Naive thymus-derived CD8-positive, alpha-beta T cell (primary cell): ENCODE measurements around the gene CD14. TPM values are rescaled to one million over a fixed set of nuclear protein-coding genes. Genes with fewer than 3 reads are reported as not detected.
"Not testable (repeated sequence)": the region's sequence is repeated elsewhere in the genome, so short reads cannot be mapped to it uniquely, and the experiment has no call there.

Experiments
- ATAC-seq, 2 donors: fragments of 150-1000 bp; cut with Tn5 transposase in 1 of 2; sonication (Bioruptor Pico), chemical (Tn5 transposase) in 1 of 2; 1 replicate in 1 of 2; 2 replicates in 1 of 2; pipeline ENCODE4 v1.10.0; 2021; ENCODE audit warnings: mild to moderate bottlenecking in 2 of 2, moderate library complexity in 2 of 2
- POLR2A ChIA-PET: fragments of 350-600 bp; sonication (Branson Sonifier 250); formaldehyde crosslinking; loops from one replicate; lab custom pipeline; 2021; ENCODE audit warnings: antibody characterized with exemption; lab: Charles Lee
- DNase-seq, 10 donors: peaks; one replicate each; pipeline versions ENCODE4 v3.0.0 to v3.0.0-alpha.2; 2020 to 2022
- H3K27ac Mint-ChIP-seq, 10 donors: one replicate each; pipeline ENCODE4 v1.8.0; 2020 to 2022; ENCODE audit warnings: mild to moderate bottlenecking in 10 of 10, mixed read lengths in 10 of 10, moderate library complexity in 4 of 10, inconsistent platforms in 1 of 10
- H3K27me3 Mint-ChIP-seq, 5 donors: one replicate each; pipeline ENCODE4 v1.8.0; 2021 to 2022; ENCODE audit warnings: mixed read lengths in 5 of 5
- H3K36me3 Mint-ChIP-seq, 3 donors: one replicate each; pipeline ENCODE4 v1.8.0; 2020 to 2022; ENCODE audit warnings: mixed read lengths in 3 of 3, mild to moderate bottlenecking in 2 of 3, inconsistent platforms in 1 of 3
- H3K4me1 Mint-ChIP-seq, 4 donors: one replicate each; pipeline ENCODE4 v1.8.0; 2021 to 2022; ENCODE audit warnings: mixed read lengths in 4 of 4
- H3K4me3 Mint-ChIP-seq, 10 donors: one replicate each; pipeline ENCODE4 v1.8.0; 2020 to 2022; ENCODE audit warnings: mild to moderate bottlenecking in 10 of 10, mixed read lengths in 10 of 10, moderate library complexity in 6 of 10, inconsistent platforms in 1 of 10
- H3K9me3 Mint-ChIP-seq, 9 donors: one replicate each; pipeline ENCODE4 v1.8.0; 2020 to 2022; ENCODE audit warnings: mixed read lengths in 9 of 9, mild to moderate bottlenecking in 3 of 9, inconsistent platforms in 1 of 9, moderate library complexity in 1 of 9
- polyA plus RNA-seq, 3 donors: library from polyadenylated mRNA; unstranded; fragments of 300-500 nt; fragmentation: Illumina TruSeq; gene quantifications; one replicate each; pipeline ENCODE4 v1.2.3, GENCODE V29; 2021
- total RNA-seq, 8 experiments: library from RNA in 2 of 8; stranded (reverse) in 2 of 8; gene quantifications; one replicate each; pipeline ENCODE4 v1.2.3 and lab custom pipeline; 2021 to 2026

The CD14 gene
- 1 to 10 TPM; 4.5 to 4.6 TPM for total RNA-seq
- polyA plus RNA-seq: 1 to 10 TPM; 1.5 to 3.1 (median 2.1) TPM
- 0 to 1.3 (median 0.56) reads per million in 6 experiments for total RNA-seq (lab: John Stamatoyannopoulos, UW)

DNA sequence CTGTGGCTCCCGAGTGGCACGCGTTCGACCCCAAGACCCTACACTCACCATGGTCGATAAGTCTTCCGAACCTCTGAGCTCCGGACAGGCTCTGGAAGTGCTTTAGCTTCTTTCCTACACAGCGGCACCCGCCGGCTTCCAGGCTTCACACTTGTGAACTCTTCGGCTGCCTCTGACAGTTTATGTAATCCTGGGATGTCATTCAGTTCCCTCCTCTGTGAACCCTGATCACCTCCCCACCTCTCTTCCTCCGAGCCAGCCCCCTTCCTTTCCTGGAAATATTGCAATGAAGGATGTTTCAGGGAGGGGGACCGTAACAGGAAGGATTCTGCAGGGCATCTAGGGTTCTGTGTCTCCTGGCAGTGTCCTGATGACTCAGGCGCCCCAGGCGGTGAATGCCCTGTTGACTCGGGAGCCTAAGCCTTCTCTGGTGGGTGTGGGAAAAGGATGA is at the start of gene CD14:
Gene CD14 (minus strand): TSS at position 155 of the 451 bp plus-strand sequence. CDS start 104 bp downstream, at position 51.
- peaks cover 0 to 13% (median 1%) of the 10 kb centered on the region in 5 donors for H3K27me3 Mint-ChIP-seq
- peak within 1 kb of the TSS; percentile 70 to 96 (median 85) for H3K27ac Mint-ChIP-seq
- ATAC-seq (peak in 1 of 2 donors; percentile 29), DNase-seq (no peak)
- no peaks in the 10 kb centered on the region for H3K36me3 Mint-ChIP-seq
- peak within 1 kb of the TSS; percentile 87 to 94 (median 92) for H3K4me3 Mint-ChIP-seq
- POLR2A ChIA-PET: interaction anchor here (0.5 to 5.7 kb wide), 13 partner anchors 8 to 1149 kb away, joined by 3 to 54 read pairs (median 6); partner anchors contain the start of genes ANKHD1, APBB3, EIF4EBP3 and HARS1
- peaks cover 0 to 4% (median 0%) of the 10 kb centered on the region in 9 donors for H3K9me3 Mint-ChIP-seq
- peaks cover 13 to 37% (median 30%) of the 10 kb centered on the region in 4 donors for H3K4me1 Mint-ChIP-seq

DNA sequence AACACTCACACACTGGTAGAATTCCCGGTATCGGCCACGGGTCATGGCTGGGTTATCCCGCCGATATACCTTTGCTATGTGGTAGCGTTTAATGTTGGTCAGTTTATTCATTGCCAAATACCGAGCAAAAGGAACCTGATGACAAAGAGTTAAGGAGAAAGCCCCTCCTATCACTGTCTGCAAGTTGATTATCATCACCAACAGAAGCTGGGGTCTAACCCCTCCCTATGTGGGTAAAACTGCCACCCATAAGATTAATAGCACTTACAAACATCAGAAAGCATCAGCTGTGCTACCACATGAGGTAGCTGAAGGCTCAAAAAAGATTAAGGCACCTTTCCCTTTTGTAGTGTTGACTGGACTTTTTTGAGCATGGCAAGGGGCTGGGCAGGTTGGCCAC is 46.0 kb upstream of the CD14 start:
- Mint-ChIP-seq H3K27ac (peak overlapping the region in 1 of 10 donors; percentile 1), H3K27me3 (no peaks in the 10 kb centered on the region), H3K4me3 (no peak overlapping the region), H3K36me3 (peaks cover 0 to 77% (median 16%) of the 10 kb centered on the region in 3 donors), H3K4me1 (peaks cover 0 to 5% (median 1%) of the 10 kb centered on the region in 4 donors), H3K9me3 (no peaks in the 10 kb centered on the region)
- DNase-seq (no peak), ATAC-seq (no peak)
- POLR2A ChIA-PET: no interaction called here

DNA sequence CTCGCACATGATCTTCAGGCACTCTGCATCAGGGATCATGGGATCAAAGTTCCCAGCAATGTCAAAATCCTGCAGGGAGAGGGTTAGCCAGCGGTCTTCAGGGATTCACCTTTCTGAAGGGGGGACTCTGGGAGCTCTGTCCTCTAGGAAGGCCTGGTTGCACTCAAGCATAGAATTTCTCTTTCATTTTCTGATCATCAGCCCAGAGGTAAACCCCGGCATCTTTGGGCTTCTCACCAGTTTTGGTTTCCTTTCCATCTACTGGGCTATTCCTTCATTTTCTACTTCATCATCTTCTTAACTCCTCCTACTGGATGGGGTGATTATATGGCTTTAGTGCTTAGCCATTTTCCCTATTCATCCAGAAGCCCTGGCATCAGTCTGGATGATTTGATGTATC is 45.0 kb upstream of the CD14 start:
- H3K4me3 Mint-ChIP-seq: no peak overlapping the region
- no peaks in the 10 kb centered on the region for H3K9me3 Mint-ChIP-seq
- ATAC-seq (no peak), DNase-seq (no peak)
- H3K36me3 Mint-ChIP-seq: peaks cover 0 to 76% (median 19%) of the 10 kb centered on the region in 3 donors
- H3K27ac Mint-ChIP-seq: peak overlapping the region in 2 of 10 donors; percentile 11 to 12
- no peaks in the 10 kb centered on the region for H3K27me3 Mint-ChIP-seq
- POLR2A ChIA-PET: no interaction called here
- H3K4me1 Mint-ChIP-seq: peaks cover 0 to 6% (median under 1%) of the 10 kb centered on the region in 4 donors

DNA sequence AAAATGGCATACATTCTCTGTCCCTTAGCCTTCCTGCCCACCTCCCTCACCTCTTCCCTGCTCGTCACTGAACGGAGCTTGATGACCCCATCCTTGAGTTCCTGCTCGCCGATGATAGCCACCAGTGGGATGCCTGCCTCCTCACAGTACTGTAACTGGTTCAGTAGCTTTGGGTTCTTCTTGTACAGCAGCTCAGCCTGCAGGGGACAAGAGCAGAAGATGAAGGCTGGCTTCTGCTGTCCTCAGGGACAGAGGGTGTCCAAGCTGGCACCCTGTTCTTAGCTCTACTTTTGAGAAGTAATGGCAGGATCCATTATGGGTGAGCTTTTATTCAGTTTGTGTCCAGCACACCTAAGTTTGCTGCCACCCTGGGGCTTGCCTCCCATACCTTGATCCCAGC is 41.7 kb upstream of the CD14 start:
- Mint-ChIP-seq H3K36me3 (peaks cover 0 to 73% (median 11%) of the 10 kb centered on the region in 3 donors), H3K4me3 (no peak overlapping the region), H3K4me1 (peaks cover 0 to 6% (median 0%) of the 10 kb centered on the region in 4 donors), H3K27ac (peak overlapping the region in 3 of 10 donors; percentile 52 to 60 (median 59)), H3K27me3 (no peaks in the 10 kb centered on the region), H3K9me3 (no peaks in the 10 kb centered on the region)
- POLR2A ChIA-PET: interaction anchor here (1.2 kb wide), 2 partner anchors 35 to 273 kb away, joined by 3 to 5 read pairs; partner anchors contain the start of genes ANKHD1 and TMCO6
- ATAC-seq (no peak), DNase-seq (no peak)

DNA sequence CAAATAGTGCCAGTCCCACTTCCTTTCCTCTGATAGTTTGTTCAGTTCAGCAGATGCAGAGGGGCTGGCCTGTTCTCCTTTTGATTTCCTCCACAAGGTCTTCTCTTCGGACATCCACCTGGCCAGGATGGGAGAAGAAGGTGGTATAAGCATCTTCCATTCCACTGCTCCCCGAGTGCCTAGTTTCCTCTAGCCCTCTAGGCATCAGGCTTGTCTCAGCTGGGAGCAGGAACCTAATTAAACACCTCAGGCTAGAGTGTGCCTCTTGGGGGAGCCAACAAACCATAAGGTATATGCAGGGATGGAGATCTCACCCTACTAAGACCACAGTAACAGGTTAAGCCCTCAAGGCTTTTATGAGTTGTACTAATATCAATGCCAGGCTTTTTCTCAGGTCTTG is 41.2 kb upstream of the CD14 start:
- DNase-seq (no peak), ATAC-seq (no peak)
- Mint-ChIP-seq H3K4me1 (peaks cover 0 to 10% (median 0%) of the 10 kb centered on the region in 4 donors), H3K4me3 (no peak overlapping the region), H3K27ac (peak overlapping the region in 4 of 10 donors; percentile 11 to 70 (median 46)), H3K9me3 (no peaks in the 10 kb centered on the region), H3K27me3 (no peaks in the 10 kb centered on the region), H3K36me3 (peaks cover 0 to 73% (median 10%) of the 10 kb centered on the region in 3 donors)
- POLR2A ChIA-PET: interaction anchor here (1.2 kb wide), 2 partner anchors 35 to 273 kb away, joined by 3 to 5 read pairs; partner anchors contain the start of genes ANKHD1 and TMCO6

DNA sequence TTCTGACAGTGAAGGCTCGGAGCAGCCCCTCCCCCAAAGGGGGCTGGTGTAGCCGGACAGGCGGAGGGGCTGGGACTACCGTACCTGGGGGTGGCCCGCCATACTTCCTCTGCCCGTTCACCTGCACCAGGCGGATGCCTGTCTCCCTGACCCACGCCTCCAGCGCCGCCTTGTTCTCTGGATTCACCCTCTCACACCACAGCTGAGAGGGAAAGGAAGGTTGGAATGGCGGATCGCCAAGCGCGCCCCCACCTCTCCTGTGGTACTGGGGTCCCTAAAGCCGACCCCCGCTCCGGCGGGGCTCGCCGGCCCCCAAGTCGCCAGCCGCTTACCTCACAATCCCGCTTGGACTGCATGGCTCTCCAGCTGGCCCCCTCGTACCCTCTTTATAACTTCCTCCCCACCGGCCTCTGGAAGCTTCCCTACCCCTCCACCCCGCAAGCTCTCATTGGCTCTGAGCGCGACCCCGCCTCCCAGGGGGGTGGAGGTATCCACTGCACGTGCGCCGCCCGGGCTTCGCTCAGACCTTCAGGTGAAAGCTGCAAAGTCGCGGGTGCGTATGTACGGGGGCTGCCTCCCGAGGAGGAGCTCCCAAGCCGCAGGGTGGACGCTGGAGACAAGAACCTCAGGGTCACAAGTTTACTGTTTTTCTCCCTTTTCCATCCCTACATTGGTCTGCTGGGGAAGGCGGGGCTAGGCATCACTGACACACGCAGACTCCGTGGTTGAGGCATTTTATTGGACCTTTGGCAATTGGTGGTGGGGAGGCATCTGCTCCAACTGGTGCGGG is 40.4 kb upstream of the CD14 start, which contains the start of gene DND1:
Gene DND1 (minus strand): TSS at position 390 of the 790 bp plus-strand sequence. CDS start 34 bp downstream, at position 356.
- no peak within 1 kb of the TSS for H3K4me3 Mint-ChIP-seq
- H3K9me3 Mint-ChIP-seq: no peaks in the 10 kb centered on the region
- H3K36me3 Mint-ChIP-seq: peaks cover 0 to 74% (median 10%) of the 10 kb centered on the region in 3 donors
- ATAC-seq: peak in 1 of 2 donors; percentile 24
- peaks cover 0 to 12% (median under 1%) of the 10 kb centered on the region in 4 donors for H3K4me1 Mint-ChIP-seq
- POLR2A ChIA-PET: no interaction called here
- H3K27me3 Mint-ChIP-seq: no peaks in the 10 kb centered on the region
- H3K27ac Mint-ChIP-seq: peak within 1 kb of the TSS in 5 of 10 donors; percentile 11 to 80 (median 59)
- DNase-seq: no peak

DNA sequence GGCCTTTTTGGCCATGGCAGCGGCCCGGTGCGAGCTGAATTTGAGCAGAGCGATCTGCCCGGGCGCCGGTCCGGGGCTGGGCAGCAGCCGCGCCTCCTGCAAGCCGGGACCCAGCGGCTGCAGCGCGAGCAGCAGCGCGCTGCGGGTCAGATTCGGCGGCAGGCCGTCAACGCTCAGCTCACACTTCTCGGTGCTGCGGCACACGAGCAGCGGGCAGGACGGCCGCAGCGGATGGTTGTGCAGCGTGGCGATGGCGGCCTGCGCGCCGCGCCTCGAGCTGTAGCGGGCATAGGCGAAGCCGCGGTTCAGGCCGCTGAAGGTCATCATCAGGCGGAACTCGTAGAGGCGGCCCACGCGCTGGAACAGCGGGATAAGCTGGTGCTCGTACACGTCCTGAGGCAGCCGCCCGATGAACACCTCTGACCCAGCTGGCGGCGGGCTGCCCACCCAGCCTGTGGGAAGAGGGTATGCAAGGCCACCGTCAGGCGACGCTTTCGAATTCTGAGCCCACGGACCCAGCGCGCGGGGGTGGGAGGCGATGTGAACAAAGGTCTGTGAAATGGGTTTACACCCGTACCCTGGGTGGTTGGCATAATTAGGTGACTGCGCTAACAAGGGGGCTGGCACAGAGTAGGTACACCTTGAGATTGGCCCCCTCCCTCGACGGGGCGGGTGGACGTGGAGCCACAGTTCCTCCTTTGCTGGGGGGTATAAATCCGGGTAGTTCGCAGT is 39.6 kb upstream of the CD14 start:
- POLR2A ChIA-PET: no interaction called here
- peaks cover 0 to 79% (median 10%) of the 10 kb centered on the region in 3 donors for H3K36me3 Mint-ChIP-seq

DNA sequence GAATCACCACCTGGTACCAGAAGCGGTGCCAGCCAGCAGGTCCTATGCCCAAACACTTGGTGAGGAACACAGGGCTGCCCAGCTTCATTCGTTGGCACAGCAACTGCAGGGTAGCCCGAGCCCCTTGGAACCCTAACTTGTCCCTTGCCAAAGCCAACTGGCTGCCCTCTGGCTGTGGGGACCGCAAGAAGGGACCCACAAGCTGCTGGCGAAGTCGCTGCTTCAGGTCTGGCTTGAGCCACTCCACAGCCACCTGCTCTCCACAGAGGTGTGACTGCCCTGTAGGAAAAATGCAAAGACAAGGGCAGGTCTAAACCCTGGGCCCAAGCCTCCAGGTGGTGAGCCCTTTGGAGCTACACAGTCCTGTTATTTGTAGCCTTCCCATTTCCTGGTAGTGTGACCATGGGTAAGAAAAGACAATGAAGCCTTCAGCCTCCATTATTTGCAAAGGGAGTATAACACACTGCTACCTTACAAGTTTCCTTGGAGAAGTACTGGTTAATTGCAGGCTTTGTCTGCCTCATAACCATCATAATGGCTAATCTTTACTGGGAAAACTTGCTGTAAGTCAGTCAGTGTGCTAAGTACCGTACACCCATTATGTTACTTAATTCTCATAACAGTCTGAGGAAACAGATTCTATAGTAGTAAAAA is 38.6 kb upstream of the CD14 start:
- DNase-seq (no peak), ATAC-seq (no peak)
- H3K4me3 Mint-ChIP-seq: no peak overlapping the region
- no peak overlapping the region for H3K27ac Mint-ChIP-seq
- H3K9me3 Mint-ChIP-seq: peaks cover 0 to 1% (median 0%) of the 10 kb centered on the region in 9 donors
- H3K36me3 Mint-ChIP-seq: peaks cover 0 to 74% (median 10%) of the 10 kb centered on the region in 3 donors
- no peaks in the 10 kb centered on the region for H3K27me3 Mint-ChIP-seq
- peaks cover 14 to 26% (median 17%) of the 10 kb centered on the region in 4 donors for H3K4me1 Mint-ChIP-seq
- POLR2A ChIA-PET: no interaction called here

More for the DNA sequence above, 39.6 kb upstream of the CD14 start:
- H3K9me3 Mint-ChIP-seq: no peaks in the 10 kb centered on the region
- H3K27ac Mint-ChIP-seq: no peak overlapping the region
- H3K4me3 Mint-ChIP-seq: no peak overlapping the region
- no peaks in the 10 kb centered on the region for H3K27me3 Mint-ChIP-seq
- peak; percentile 30 to 57 for ATAC-seq
- peak in 2 of 10 donors; percentile 22 to 23 for DNase-seq
- H3K4me1 Mint-ChIP-seq: peaks cover 6 to 16% (median 7%) of the 10 kb centered on the region in 4 donors

DNA sequence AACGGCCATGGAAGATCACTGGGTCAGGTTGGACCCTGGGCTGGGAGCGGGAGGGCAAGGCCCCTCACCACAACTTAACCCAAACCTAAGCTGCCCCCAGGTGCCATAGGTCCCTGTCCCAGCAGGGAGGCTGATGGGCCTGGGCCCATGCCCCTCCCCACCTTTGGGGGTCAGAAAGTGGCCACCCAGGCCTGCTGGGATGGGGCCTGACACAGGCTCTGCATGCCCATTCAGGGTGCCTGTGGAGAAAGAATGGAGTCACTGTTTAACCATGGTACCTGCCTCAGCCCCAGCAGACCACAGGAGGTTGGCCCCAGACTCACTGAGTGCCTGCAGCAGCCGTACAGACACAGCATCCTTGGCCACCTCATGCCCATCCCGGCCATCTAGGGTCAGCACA is 38.1 kb upstream of the CD14 start:
- Mint-ChIP-seq H3K4me1 (peaks cover 18 to 32% (median 22%) of the 10 kb centered on the region in 4 donors), H3K27ac (peak overlapping the region in 2 of 10 donors; percentile 22 to 88), H3K36me3 (peaks cover 0 to 71% (median 7%) of the 10 kb centered on the region in 3 donors)
- DNase-seq, H3K4me3 Mint-ChIP-seq, H3K27me3 Mint-ChIP-seq, ATAC-seq, H3K9me3 Mint-ChIP-seq: not testable (repeated sequence)
- POLR2A ChIA-PET: interaction anchor here (0.6 kb wide), 1 partner anchor 24 kb away, joined by 5 read pairs; the partner anchor contains the start of genes IK and NDUFA2

DNA sequence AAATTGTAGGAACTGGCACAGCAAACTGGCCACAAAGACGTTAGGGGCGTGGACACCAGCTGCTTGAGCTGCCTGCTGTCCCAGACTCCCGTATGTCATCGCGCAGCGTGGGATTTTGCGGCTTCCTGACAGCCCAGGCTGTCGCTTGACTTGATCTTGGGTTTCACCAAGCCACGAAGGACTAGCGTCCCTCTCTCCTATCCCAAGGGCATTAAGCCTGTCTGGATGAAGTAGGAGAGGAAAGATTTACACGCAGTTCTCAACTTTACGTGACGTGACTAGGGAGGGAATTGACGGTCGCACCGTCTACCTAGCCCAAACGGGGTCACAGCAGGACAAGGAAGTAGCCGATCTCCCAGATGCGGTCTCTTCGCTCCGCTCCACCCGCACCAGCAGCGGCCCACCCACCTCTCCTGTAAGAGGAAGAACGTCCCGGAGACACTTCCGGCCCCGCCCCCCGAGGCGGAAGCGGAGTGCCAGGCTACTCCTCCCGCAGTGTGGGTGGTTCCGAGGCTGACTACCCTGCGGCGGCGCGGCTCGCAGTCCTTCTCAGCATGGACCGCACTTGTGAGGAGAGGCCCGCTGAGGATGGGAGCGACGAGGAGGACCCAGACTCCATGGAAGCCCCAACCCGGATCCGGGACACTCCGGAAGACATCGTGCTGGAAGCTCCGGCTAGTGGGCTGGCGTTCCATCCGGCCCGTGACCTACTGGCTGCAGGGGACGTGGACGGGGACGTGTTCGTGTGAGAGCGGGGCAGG is 31.6 kb upstream of the CD14 start, which contains the start of gene WDR55:
Gene WDR55 (plus strand): TSS at position 546 of the 761 bp plus-strand sequence. CDS start 9 bp downstream, at position 555.
- peak; percentile 91 to 98 (median 94) for DNase-seq
- POLR2A ChIA-PET: interaction anchor here (0.6 to 4.5 kb wide), 12 partner anchors 10 to 1563 kb away, joined by 3 to 61 read pairs (median 8); partner anchors contain the start of genes ANKHD1, CD14, EIF4EBP3 and HARS1
- H3K27me3 Mint-ChIP-seq: no peaks in the 10 kb centered on the region
- ATAC-seq: peak; percentile 91 to 93
- peak within 1 kb of the TSS; percentile 97 to 99 (median 98) for H3K27ac Mint-ChIP-seq
- peaks cover 24 to 47% (median 38%) of the 10 kb centered on the region in 4 donors for H3K4me1 Mint-ChIP-seq
- H3K36me3 Mint-ChIP-seq: peaks cover 0 to 64% (median 19%) of the 10 kb centered on the region in 3 donors
- peak within 1 kb of the TSS; percentile 91 to 99 (median 97) for H3K4me3 Mint-ChIP-seq
- H3K9me3 Mint-ChIP-seq: peaks cover 0 to 1% (median 0%) of the 10 kb centered on the region in 9 donors

DNA sequence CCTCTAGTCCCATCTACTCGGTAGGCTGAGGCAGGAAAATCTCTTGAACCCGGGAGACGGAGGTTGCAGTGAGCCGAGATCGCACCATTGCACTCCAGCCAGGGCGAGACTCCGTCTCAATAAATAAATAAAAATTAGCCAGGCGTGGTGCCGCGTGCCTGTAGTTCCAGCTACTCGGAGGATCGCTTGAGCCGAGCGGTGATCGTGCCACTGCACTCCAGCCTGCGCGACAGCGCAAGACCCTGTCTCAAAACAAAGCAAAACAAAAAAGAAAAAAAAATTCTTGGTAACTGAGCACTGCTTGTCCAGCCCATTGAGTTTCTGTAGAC is 31.0 kb upstream of the CD14 start:
- POLR2A ChIA-PET: interaction anchor here (0.6 to 4.5 kb wide), 11 partner anchors 10 to 1563 kb away, joined by 3 to 61 read pairs (median 8); partner anchors contain the start of genes ANKHD1, CD14, EIF4EBP3 and HARS1
- H3K4me3 Mint-ChIP-seq: peak overlapping the region; percentile 91 to 99 (median 97)
- H3K9me3 Mint-ChIP-seq: peaks cover 0 to 1% (median 0%) of the 10 kb centered on the region in 9 donors
- ATAC-seq (no peak), DNase-seq (no peak)
- peaks cover 24 to 45% (median 38%) of the 10 kb centered on the region in 4 donors for H3K4me1 Mint-ChIP-seq
- H3K27ac Mint-ChIP-seq: peak overlapping the region; percentile 97 to 99 (median 98)
- peaks cover 0 to 64% (median 25%) of the 10 kb centered on the region in 3 donors for H3K36me3 Mint-ChIP-seq
- no peaks in the 10 kb centered on the region for H3K27me3 Mint-ChIP-seq
